OCI-LY3 (cell line): ENCODE measurements around the gene NPFFR1.

Experiments
- H2AFZ ChIP-seq: fragments of 200-600, 300-600 bp; shearing (Covaris generic); 2 replicates; pipeline ENCODE4 v1.6.0; 2014; ENCODE audit warnings: antibody characterized with exemption, low read depth, low read length
- H3K27ac ChIP-seq: fragments of 200-600, 300-600 bp; sonication (generic); 2 replicates; pipeline ENCODE4 v1.5.1; 2014; ENCODE audit warnings: mild to moderate bottlenecking, low read length, moderate library complexity, mixed read lengths
- H3K27me3 ChIP-seq: fragments of 200-600, 300-600 bp; sonication (generic); 2 replicates; pipeline ENCODE4 v1.6.1; 2014; ENCODE audit warnings: low read depth, low read length, mixed read lengths
- H3K36me3 ChIP-seq: fragments of 200-600, 300-600 bp; sonication (generic); replicated peaks from 2 replicates; pipeline ENCODE3; 2014; ENCODE audit warnings: low read depth, low read length, mixed read lengths
- H3K4me1 ChIP-seq: fragments of 300-600, 200-600 bp; sonication (generic); 2 replicates; pipeline ENCODE4 v1.6.1; 2014; ENCODE audit warnings: low read length, mixed read lengths
- H3K4me2 ChIP-seq: fragments of 200-600, 300-600 bp; sonication (generic); 2 replicates; pipeline ENCODE4 v1.6.1; 2014; ENCODE audit warnings: low read length, mixed read lengths
- H3K4me3 ChIP-seq: fragments of 300-600, 200-600 bp; sonication (generic); 2 replicates; pipeline ENCODE4 v1.5.1; 2014; ENCODE audit warnings: antibody characterized with exemption, mild to moderate bottlenecking, low read length, moderate library complexity
- H3K79me2 ChIP-seq: fragments of 300-600, 200-600 bp; shearing (Covaris generic); 2 replicates; pipeline ENCODE4 v1.6.1; 2014; ENCODE audit warnings: mild to moderate bottlenecking, low read length, mixed read lengths
- H3K9ac ChIP-seq: fragments of 300-600, 200-600 bp; shearing (Covaris generic); 2 replicates; pipeline ENCODE4 v1.6.0; 2014; ENCODE audit warnings: mild to moderate bottlenecking, low read length, moderate library complexity
- H3K9me3 ChIP-seq: fragments of 200-600, 300-600 bp; shearing (Covaris generic); 2 replicates; pipeline ENCODE4 v1.6.1; 2014; ENCODE audit warnings: low read length, mixed read lengths; ENCODE audit not compliant: insufficient read depth
- H4K20me1 ChIP-seq: fragments of 200-600, 300-600 bp; sonication (generic); 2 replicates; pipeline ENCODE4 v1.6.1; 2016; ENCODE audit warnings: low read length, mixed read lengths; ENCODE audit not compliant: insufficient read depth
- CTCF ChIP-seq: fragments of 200-600, 300-600 bp; sonication (generic); IDR thresholded peaks from 2 replicates; pipeline ENCODE4 v1.5.1; 2014; ENCODE audit warnings: antibody characterized with exemption, low read length, low read depth
- EZH2phosphoT487 ChIP-seq: fragments of 200-600 bp; shearing (Covaris generic); IDR thresholded peaks from 2 replicates; pipeline ENCODE4 v1.6.1; 2018; ENCODE audit warnings: antibody characterized with exemption, mixed run types, low read depth

NPFFR1 gene

GRCh38 chr10:70321897-70322890 lies 38.4 kb upstream of the NPFFR1 start:
- TF ChIP-seq EZH2phosphoT487 (no peak), CTCF (no peak)
- H3K9me3 ChIP-seq = no peaks in the 10 kb centered on the region
- H2AFZ ChIP-seq = no peak overlapping the region
- H3K4me2 ChIP-seq = no peak overlapping the region
- H3K27ac ChIP-seq = no peak overlapping the region
- H4K20me1 ChIP-seq = no peaks in the 10 kb centered on the region
- no peaks in the 10 kb centered on the region for H3K36me3 ChIP-seq
- peaks cover 46% of the 10 kb centered on the region for H3K4me1 ChIP-seq
- no peak overlapping the region for H3K4me3 ChIP-seq
- no peaks in the 10 kb centered on the region for H3K79me2 ChIP-seq
- H3K9ac ChIP-seq = no peak overlapping the region
- no peaks in the 10 kb centered on the region for H3K27me3 ChIP-seq

- Histone ChIP-seq H3K27ac (no peak overlapping the region), H3K4me3 (no peak overlapping the region), H3K79me2 (no peaks in the 10 kb centered on the region), H3K9me3 (no peaks in the 10 kb centered on the region), H4K20me1 (no peaks in the 10 kb centered on the region), H3K4me1 (peaks cover 50% of the 10 kb centered on the region), H2AFZ (no peak overlapping the region), H3K4me2 (no peak overlapping the region), H3K36me3 (no peaks in the 10 kb centered on the region), H3K9ac (no peak overlapping the region), H3K27me3 (no peaks in the 10 kb centered on the region)
- no peak for TF ChIP-seq EZH2phosphoT487
- TF ChIP-seq CTCF = no peak
Measured at GRCh38 chr10:70321233-70321632, 37.4 kb upstream of the NPFFR1 start.

GRCh38 chr10:70320751-70321150 lies 36.9 kb upstream of the NPFFR1 start:
- no peak for TF ChIP-seq CTCF
- Histone ChIP-seq H4K20me1 (no peaks in the 10 kb centered on the region), H2AFZ (no peak overlapping the region), H3K9ac (no peak overlapping the region), H3K9me3 (no peaks in the 10 kb centered on the region), H3K27me3 (no peaks in the 10 kb centered on the region), H3K4me3 (no peak overlapping the region), H3K4me2 (no peak overlapping the region), H3K4me1 (peaks cover 51% of the 10 kb centered on the region), H3K27ac (no peak overlapping the region), H3K36me3 (no peaks in the 10 kb centered on the region), H3K79me2 (no peaks in the 10 kb centered on the region)

- H3K36me3 ChIP-seq = peaks cover 3% of the 10 kb centered on the region
- no peaks in the 10 kb centered on the region for H3K9me3 ChIP-seq
- no peak for TF ChIP-seq EZH2phosphoT487
- H3K79me2 ChIP-seq = no peaks in the 10 kb centered on the region
- H3K27ac ChIP-seq = no peak overlapping the region
- H3K4me1 ChIP-seq = peaks cover 52% of the 10 kb centered on the region
- no peak overlapping the region for H3K4me3 ChIP-seq
- H3K27me3 ChIP-seq = no peaks in the 10 kb centered on the region
- no peaks in the 10 kb centered on the region for H4K20me1 ChIP-seq
- no peak overlapping the region for H3K9ac ChIP-seq
- no peak overlapping the region for H3K4me2 ChIP-seq
- H2AFZ ChIP-seq = no peak overlapping the region
Measured at GRCh38 chr10:70319824-70320223, 36.0 kb upstream of the NPFFR1 start.
